Raji (cell line): Measurements from ENCODE around the gene GNAT1.

Source experiments
- POLR2A ChIP-seq: IDR thresholded peaks from 2 replicates; pipeline ENCODE4 v1.6.1; 2011; ENCODE audit warnings: low read depth, low read length, control low read depth; ENCODE audit not compliant: insufficient read depth

GNAT1 gene

DNA sequence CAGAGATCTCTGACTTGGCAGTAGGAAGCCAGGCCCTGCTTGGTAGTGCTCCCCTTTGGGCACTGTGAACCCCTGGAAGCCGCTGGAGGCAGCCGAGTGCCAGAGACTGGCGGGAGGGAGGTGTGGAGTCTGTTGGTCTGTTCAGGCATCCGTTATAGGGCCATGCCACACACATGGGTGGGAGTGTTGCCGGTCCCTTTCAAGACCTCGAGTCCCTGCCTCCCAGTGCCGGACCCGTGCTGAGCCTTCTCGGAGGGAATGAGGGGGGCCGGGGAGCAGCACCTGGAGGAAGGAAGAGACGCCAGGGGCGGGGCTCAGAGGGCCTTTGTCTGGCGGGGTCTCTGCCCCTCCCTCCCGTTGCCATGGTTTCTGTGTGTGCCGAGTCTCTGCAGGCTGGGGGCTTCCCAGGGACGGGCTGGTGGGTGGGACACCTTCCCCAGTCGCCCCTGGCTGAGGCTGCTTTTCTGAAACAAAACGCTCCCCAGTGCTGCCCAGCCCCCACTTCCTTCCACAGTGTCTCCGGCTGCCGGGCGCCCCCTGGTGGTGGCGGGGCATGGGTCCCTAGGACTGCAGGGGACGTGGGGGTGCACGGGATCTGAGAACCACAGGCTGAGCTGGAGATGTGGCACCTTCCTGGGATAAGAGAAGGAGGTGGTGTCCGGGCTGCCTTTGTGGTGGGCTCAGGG is 54.6 kb downstream of the GNAT1 start:
- TF ChIP-seq POLR2A: no peak

DNA sequence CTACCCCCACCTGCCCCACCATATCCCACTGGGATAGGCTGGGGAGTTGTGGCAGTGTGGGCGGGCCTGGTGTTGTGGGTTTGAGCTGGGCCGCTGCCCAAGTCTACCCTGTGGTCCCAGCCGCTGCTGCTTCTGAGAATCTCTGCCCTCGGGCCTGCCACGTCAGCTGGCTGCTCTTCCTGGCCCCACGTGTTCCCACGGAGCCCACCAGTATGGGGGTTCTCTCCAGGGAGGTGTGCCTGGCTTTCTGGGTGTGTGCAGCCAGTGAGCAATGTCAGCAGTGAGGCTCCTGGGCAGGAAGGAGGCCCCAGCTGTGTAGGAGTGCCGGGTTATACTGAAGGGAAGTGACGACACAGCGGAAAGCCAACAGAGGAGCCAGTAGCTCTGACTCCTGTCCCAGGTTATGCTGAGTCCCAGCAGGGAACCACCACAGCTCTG is 55.1 kb downstream of the GNAT1 start:
- TF ChIP-seq POLR2A: no peak
